Caki2 (cell line): Measurements from ENCODE around the gene CD48. TPM values are rescaled to one million over a fixed set of nuclear protein-coding genes. Genes with fewer than 3 reads are reported as not detected.

ENCODE experiments used
- DNase-seq: peaks from one replicate; pipeline ENCODE4 v3.0.0-alpha.2; 2015; ENCODE audit warnings: low read depth
- in situ Hi-C: cut with HindIII; loops from 2 replicates; pipeline ENCODE4 v1.10.0; 2016; ENCODE audit warnings: low sequenced_read_pairs, low pct_unique_long_range_greater_than_20kb, mixed read lengths
- total RNA-seq: library from RNA; depleted of rRNA; stranded (reverse); fragments of >200 nt; shearing (Covaris generic); gene quantifications from 2 replicates; pipeline ENCODE4 v1.2.3, GENCODE V29; 2014; ENCODE audit warnings: low replicate concordance; rRNA removed

Gene CD48
- total RNA-seq, 1 experiment from 2014 or later = not detected

DNA sequence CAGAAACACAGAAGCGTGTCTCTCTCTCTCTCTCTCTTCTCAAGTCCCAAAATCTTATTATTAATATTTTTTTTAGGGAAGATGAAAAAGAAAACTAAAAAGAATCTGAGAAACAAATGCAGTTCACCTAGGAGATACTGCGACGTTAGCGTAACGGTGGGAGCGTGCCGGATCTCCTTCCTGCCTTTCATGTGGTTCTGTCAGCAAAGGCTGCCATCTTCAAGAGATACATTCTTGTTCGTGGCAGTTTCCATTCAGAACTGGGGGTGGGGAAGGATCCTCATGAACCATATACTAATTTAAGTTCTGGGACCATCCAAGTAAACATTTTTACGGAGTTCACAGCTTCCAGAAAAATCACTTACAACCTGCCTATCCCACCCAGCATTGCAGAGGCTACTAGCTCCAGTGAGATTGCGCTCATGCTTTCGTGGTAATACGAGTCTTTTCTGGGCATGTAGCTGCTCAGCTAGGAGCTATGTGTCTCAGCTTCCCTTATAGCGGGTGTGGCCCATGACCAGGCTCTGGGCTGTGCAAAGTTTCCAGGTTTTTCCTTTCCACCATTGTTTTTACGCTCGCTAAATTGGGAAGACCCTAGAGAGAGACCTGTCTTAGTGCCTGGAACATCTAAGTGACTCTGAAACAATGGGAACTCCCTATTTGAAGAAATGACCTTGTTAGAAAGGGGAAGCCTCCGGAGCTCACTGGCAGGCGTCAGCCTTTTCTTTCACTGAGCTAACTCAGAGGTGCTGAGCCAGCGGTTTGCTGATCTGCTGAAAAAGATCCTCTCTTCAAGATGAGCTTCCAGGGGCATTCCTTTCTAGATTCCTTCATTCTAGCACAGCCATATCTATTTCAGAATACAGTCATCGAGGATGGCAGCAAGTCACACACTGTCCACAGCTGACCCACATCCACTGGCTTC, 82.1 kb downstream of the CD48 start:
- no peak for DNase-seq
- in situ Hi-C loops = no loop called here

DNA sequence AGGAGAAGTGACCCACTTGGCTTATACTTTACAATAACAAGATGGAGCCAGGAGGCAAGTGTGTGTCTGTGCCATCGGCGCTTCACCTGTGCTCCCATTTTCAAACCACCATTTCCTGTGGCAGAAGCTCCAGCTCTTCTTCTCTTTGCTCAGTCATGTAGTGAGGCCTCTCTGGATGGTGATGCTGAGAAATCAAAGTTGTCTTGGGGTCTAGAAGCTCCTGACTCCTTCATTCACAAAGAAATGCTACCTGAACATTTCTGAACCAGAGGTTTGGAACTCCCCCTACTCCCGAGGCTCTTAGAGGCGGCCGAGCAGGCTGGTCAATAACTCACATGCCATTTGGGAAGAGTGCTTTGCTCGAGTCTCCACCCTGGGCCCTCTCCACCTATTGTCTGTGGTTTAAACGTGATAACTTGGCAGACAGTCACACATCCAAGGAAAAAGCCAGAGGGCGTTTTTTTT, 82.8 kb downstream of the CD48 start:
- in situ Hi-C loops = no loop called here
- no peak for DNase-seq

Other genes with a start within 250 kb of the CD48 start
- not detected in 2 replicates for gene SLAMF6, start 188.6 kb downstream of the CD48 start, total RNA-seq
- not detected in 2 replicates for gene CD84, start 132.3 kb downstream of the CD48 start, total RNA-seq
- gene SLAMF1, start 64.8 kb downstream of the CD48 start, total RNA-seq = not detected in 2 replicates
- not detected in 2 replicates for gene SLAMF7, start 27.4 kb upstream of the CD48 start, total RNA-seq
- not detected in 2 replicates for gene LY9, start 84.4 kb upstream of the CD48 start, total RNA-seq
- not detected in 2 replicates for gene CD244, start 151.1 kb upstream of the CD48 start, total RNA-seq
- not detected in 2 replicates for gene ITLN1, start 173.4 kb upstream of the CD48 start, total RNA-seq
- not detected in 2 replicates for gene ITLN2, start 243.0 kb upstream of the CD48 start, total RNA-seq